ENCODE measurements around the gene PCDH9. TPM values are rescaled to one million over a fixed set of nuclear protein-coding genes. Genes with fewer than 3 reads are reported as not detected.

PCDH9 gene
- total and polyA plus RNA-seq, 10 of the 15 experiments (the other 5 are each of a cell fraction or from before 2014, with no cell fraction given) = 0.02 to 2.3 (median 0.05) TPM; not detected in 1

DNA sequence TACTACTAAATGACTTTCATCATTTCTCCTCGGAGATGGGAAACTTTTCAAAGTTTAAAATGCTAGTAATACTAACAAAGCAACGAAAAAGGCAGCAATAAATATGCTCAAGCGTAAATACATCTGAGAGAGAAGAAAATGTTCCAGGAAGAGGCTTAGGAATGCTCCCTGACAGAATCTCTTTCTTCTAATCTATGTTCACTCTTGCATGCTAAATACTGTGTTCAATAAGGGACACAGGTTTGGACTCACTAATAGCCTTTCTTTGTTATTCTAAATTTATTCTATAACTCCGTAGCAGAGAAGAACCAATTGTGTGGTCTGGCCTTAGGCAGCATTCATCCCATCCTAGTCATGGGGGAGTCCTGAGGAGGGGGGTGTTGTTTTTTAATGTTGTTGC is 823.0 kb downstream of the PCDH9 start (continued):
- TF ChIP-seq ZBTB4 (CRISPR knock-in tag; IDR thresholded peaks at IDR 0.05) (no peak), YY1 (IDR thresholded peaks at IDR 0.05; ENCODE audit: low read depth, low read length) (no peak), CHD4 (IDR thresholded peaks at IDR 0.05) (no peak)
- TF ChIP-seq, protein P1, sequence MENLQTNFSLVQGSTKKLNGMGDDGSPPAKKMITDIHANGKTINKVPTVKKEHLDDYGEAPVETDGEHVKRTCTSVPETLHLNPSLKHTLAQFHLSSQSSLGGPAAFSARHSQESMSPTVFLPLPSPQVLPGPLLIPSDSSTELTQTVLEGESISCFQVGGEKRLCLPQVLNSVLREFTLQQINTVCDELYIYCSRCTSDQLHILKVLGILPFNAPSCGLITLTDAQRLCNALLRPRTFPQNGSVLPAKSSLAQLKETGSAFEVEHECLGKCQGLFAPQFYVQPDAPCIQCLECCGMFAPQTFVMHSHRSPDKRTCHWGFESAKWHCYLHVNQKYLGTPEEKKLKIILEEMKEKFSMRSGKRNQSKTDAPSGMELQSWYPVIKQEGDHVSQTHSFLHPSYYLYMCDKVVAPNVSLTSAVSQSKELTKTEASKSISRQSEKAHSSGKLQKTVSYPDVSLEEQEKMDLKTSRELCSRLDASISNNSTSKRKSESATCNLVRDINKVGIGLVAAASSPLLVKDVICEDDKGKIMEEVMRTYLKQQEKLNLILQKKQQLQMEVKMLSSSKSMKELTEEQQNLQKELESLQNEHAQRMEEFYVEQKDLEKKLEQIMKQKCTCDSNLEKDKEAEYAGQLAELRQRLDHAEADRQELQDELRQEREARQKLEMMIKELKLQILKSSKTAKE (IDR thresholded peaks at IDR 0.05; ENCODE audit: low read depth, poor library complexity, severe bottlenecking) = no peak

DNA sequence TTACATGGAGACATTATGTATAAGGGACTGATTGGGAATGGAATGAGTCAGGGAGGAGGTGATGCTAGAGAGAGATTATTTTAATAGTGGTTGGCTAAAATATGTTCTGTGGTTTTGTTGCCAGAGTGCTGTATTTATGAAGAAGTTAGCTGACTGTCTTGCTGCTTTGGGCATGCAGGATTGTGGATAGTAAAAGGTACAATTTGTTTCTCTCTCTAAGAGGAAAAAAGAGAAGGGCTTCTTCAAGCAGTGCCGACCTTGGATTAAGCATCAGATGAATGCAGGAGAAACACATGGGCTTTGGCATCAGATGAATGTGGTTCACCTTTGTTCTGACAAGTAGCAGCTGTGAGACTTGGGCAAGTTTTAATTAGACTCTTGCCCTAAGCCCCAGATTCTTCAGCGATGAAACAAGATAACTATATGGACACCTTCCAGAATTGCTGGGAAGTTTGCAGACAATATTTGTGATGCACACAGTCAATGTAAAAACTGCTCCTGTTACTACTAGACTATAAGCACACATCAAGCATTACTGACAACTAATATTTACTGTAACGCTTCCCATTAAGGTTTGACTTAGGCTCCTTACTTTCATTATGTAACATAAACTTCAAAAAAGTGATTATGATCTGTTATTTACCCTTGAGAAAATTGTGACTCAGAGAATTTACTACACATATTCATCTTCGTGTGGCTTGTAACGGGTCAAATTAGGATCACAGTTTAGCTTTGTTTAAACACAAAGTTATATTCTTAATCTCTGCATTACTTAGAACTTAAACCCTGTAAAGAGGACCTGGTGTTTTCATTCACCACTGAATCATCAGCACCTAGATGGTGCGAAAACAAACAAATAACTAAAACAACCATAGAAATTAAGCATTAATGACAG is 824.0 kb downstream of the PCDH9 start:
- ChIA-PET RAD21 (ENCODE audit: unreplicated experiment) (no interaction called here), SMC1A (ENCODE audit: uncharacterized antibody, unreplicated experiment) (no interaction called here), CTCF (no interaction called here), POLR2A (no interaction called here)
- Histone ChIP-seq H3K9ac (ENCODE audit: control insufficient read depth, insufficient read depth, low read length) (no peak overlapping the region), H3K4me1 (ENCODE audit: control insufficient read depth, insufficient read depth, low read length) (no peaks in the 10 kb centered on the region), H3K27ac (ENCODE audit: control insufficient read depth, insufficient read depth) (no peak overlapping the region), H3K9me3 (replicated peaks; ENCODE audit: control insufficient read depth, insufficient read depth, low read length) (no peaks in the 10 kb centered on the region), H3K79me2 (ENCODE audit: control insufficient read depth, insufficient read depth, low read length) (no peaks in the 10 kb centered on the region), H3K36me3 (ENCODE audit: control insufficient read depth in 2 of 2, insufficient read depth in 2 of 2, low read length in 1 of 2) (no peaks in the 10 kb centered on the region), H3K4me2 (ENCODE audit: control insufficient read depth, insufficient read depth) (no peak overlapping the region), H3K27me3 (replicated peaks in 1 of 2; ENCODE audit: control insufficient read depth in 2 of 2, insufficient read depth in 2 of 2, low read length in 1 of 2) (no peaks in the 10 kb centered on the region), H3K4me3 (no peak overlapping the region), H2AFZ (ENCODE audit: control insufficient read depth, low read depth, low read length) (no peak overlapping the region), H4K20me1 (ENCODE audit: control insufficient read depth, insufficient read depth) (no peaks in the 10 kb centered on the region)
- no peak for DNase-seq (ENCODE audit: low read depth, low spot score)
- WGBS (ENCODE audit: insufficient coverage, insufficient replicate concordance, low lambda C conversion rate, missing lambda C conversion rate) = 29% methylated on average over 6 of the region's 6 CpGs
- no peak for FAIRE-seq
- intact Hi-C loops (cut with micrococcal nuclease; ENCODE audit: unreplicated experiment) (no loop called here), in situ Hi-C loops (cut with MboI) (no loop called here)
- no peak for ATAC-seq
- no TSS peak for BruUV-seq (replicated peaks)
- no peak for TF ChIP-seq SIX5 (IDR thresholded peaks at IDR 0.05; ENCODE audit: low read depth, low read length, severe bottlenecking)
- TF ChIP-seq YBX1 (IDR thresholded peaks at IDR 0.05) = no peak
- TF ChIP-seq POLR2AphosphoS5 (IDR thresholded peaks at IDR 0.05; ENCODE audit: low read length) = no peak
- TF ChIP-seq BACH1 (IDR thresholded peaks at IDR 0.05; ENCODE audit: borderline replicate concordance) = no peak
- TF ChIP-seq CBFB (IDR thresholded peaks at IDR 0.05; ENCODE audit: low read depth) = no peak
- no peak for TF ChIP-seq PML (IDR thresholded peaks at IDR 0.05; ENCODE audit: low read length)
- no peak for TF ChIP-seq BHLHE40 (IDR thresholded peaks at IDR 0.05; ENCODE audit: borderline replicate concordance in 1 of 2, low read depth in 2 of 2, low read length in 1 of 2)
- no peak for TF ChIP-seq CEBPB (IDR thresholded peaks at IDR 0.05; ENCODE audit: borderline replicate concordance in 1 of 2, low read depth in 2 of 2, low read length in 2 of 2)
- no peak for TF ChIP-seq ZNF274 (IDR thresholded peaks at IDR 0.05; ENCODE audit: insufficient read depth, insufficient read length)
- TF ChIP-seq MTA2 (IDR thresholded peaks at IDR 0.05; ENCODE audit: low read depth) = no peak
- TF ChIP-seq ATF7 (IDR thresholded peaks at IDR 0.05; ENCODE audit: low read depth) = no peak
- TF ChIP-seq IKZF1 (conservative IDR thresholded peaks at IDR 0.05) = no peak
